Measurements from ENCODE around the gene LYSMD2.

GRCh38 chr15:51751697-51752683, 14.5 kb upstream of the LYSMD2 start:
- TF ChIP-seq EZH2 (IDR thresholded peaks at IDR 0.05; ENCODE audit: borderline replicate concordance, low read depth, low read length, severe bottlenecking): no peak
- no peak for TF ChIP-seq CTCF (IDR thresholded peaks at IDR 0.05; ENCODE audit: borderline replicate concordance, extremely low read depth, low read length, poor library complexity, severe bottlenecking)
